Vagina (tissue), 2 donors: Measurements from ENCODE around the gene PTGIS. TPM values are rescaled to one million over a fixed set of nuclear protein-coding genes. Genes with fewer than 3 reads are reported as not detected.

Source experiments
- DNase-seq, 2 donors: peaks; one replicate each; pipeline ENCODE4 v3.0.0-alpha.2; 2017; ENCODE audit errors: extremely low spot score in 2 of 2
- H3K27ac ChIP-seq: fragments of 200-600 bp; sonication (generic); one replicate; pipeline ENCODE4 v1.5.1; 2019
- H3K27me3 ChIP-seq: fragments of 200-600 bp; sonication (generic); one replicate; pipeline ENCODE4 v1.5.1; 2019
- H3K36me3 ChIP-seq, 2 donors: fragments of 200-600 bp; sonication (generic); one replicate each; pipeline ENCODE4 v1.5.1; 2017 to 2019
- H3K4me1 ChIP-seq: fragments of 200-600 bp; sonication (generic); one replicate; pipeline ENCODE4 v1.5.1; 2019
- H3K4me3 ChIP-seq, 2 donors: fragments of 200-600 bp; sonication (generic); 1 replicate in 1 of 2; 2 replicates in 1 of 2; pipeline ENCODE4 v1.5.1; 2016 to 2019
- H3K9me3 ChIP-seq: fragments of 200-600 bp; sonication (generic); one replicate; pipeline ENCODE4 v1.5.1; 2019
- POLR2A ChIP-seq, 2 donors: fragments of 450-650 bp; IDR thresholded peaks; one replicate each; pipeline ENCODE4 v1.6.1; 2017; ENCODE audit warnings: antibody characterized with exemption in 2 of 2, mild to moderate bottlenecking in 2 of 2, moderate library complexity in 2 of 2
- POLR2AphosphoS5 ChIP-seq, 2 donors: sonication (generic); formaldehyde crosslinking; IDR thresholded peaks; one replicate each; pipeline ENCODE4 v1.9.0; 2017; ENCODE audit warnings: antibody characterized with exemption in 2 of 2, mild to moderate bottlenecking in 2 of 2, low read depth in 1 of 2; ENCODE audit not compliant: insufficient read depth in 1 of 2
- intact Hi-C: fragments of 100-400 bp; cut with DNase I; formaldehyde crosslinking; loops from one replicate; pipeline ENCODE4 v1.15.1; 2023
- total RNA-seq: library from RNA; depleted of rRNA; stranded (reverse); fragments of >200 nt; gene quantifications from one replicate; pipeline ENCODE4 v1.2.3, GENCODE V29; 2016
- TF ChIP-seq, protein P1 (sequence below), 3 experiments: fragments of 450-650 bp in 2 of 3; fragments of 200-600 bp in 1 of 3; sonication (generic) in 1 of 3; IDR thresholded peaks; one replicate each; pipeline ENCODE4 v1.5.1; 2017 to 2019; ENCODE audit warnings: antibody characterized with exemption in 3 of 3, mild to moderate bottlenecking in 2 of 3, moderate library complexity in 2 of 3

PTGIS gene
- total RNA-seq, 1 donor from 2014 or later: 51.1 TPM

DNA sequence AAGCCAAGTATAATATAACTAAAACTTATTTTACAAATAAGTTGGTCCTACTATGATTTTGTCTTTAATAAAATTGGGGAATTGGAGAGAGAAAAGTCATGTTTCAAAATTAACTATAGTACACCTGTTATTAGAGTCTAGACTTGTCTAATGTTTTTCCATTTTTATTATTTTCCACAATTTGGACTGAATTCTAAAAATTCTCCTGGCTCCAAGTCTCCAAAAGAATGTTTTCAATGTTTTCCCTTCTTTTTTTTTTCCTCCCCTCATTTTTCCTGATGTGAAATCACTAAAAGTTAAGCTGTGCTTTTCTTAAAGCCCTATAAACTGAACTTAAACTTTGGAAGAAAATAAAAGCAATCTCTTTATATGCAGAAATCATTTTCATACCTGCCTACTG, 11.3 kb downstream of the PTGIS start:
- TF ChIP-seq, protein P1, sequence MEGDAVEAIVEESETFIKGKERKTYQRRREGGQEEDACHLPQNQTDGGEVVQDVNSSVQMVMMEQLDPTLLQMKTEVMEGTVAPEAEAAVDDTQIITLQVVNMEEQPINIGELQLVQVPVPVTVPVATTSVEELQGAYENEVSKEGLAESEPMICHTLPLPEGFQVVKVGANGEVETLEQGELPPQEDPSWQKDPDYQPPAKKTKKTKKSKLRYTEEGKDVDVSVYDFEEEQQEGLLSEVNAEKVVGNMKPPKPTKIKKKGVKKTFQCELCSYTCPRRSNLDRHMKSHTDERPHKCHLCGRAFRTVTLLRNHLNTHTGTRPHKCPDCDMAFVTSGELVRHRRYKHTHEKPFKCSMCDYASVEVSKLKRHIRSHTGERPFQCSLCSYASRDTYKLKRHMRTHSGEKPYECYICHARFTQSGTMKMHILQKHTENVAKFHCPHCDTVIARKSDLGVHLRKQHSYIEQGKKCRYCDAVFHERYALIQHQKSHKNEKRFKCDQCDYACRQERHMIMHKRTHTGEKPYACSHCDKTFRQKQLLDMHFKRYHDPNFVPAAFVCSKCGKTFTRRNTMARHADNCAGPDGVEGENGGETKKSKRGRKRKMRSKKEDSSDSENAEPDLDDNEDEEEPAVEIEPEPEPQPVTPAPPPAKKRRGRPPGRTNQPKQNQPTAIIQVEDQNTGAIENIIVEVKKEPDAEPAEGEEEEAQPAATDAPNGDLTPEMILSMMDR (IDR thresholded peaks at IDR 0.05): no peak
- TF ChIP-seq POLR2A (IDR thresholded peaks at IDR 0.05) (no peak), POLR2AphosphoS5 (IDR thresholded peaks at IDR 0.05; ENCODE audit: insufficient read depth in 1 of 2, low read depth in 1 of 2) (no peak)
- intact Hi-C loops: no loop called here
- H3K4me3 ChIP-seq: no peak overlapping the region
- H3K36me3 ChIP-seq: no peaks in the 10 kb centered on the region
- no peaks in the 10 kb centered on the region for H3K27me3 ChIP-seq
- no peak for DNase-seq
- H3K9me3 ChIP-seq: no peaks in the 10 kb centered on the region
- H3K27ac ChIP-seq: peak overlapping the region; percentile 69
- peaks cover 46% of the 10 kb centered on the region for H3K4me1 ChIP-seq

DNA sequence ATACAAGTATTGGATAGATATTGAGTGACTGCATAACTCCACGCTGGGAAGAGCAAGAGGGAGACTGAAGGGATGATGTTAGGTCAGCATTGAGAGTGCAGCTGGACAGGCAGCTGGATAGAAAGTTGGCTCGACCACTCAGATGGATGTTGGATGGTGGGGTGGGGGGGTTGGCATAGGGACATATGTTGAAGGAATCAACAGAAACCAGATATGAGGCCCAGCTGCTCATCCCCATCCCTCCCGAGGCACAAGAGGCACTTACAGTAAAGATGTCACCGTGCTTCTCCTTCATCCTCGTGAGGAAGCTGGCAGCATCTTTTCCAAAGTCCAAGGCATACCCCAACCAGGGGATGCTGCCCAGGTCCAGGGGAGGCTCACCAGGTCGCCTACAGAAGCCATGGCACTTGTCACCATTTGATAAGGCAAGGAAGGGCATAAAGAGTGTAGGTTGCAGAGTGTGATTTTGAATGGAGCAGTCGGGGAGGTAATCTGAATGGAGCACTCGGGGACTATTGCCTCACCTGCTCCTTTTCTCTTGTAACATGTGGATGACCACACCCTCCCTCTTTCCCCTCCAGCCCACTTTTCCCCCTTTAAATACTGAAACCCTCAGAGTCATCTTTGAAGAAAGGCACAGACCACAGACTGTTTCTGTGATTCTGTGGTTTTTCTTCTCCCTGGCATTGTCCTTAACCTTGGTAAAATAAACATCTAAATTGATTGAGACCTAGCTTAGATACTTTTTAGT, 18.0 kb downstream of the PTGIS start:
- no peaks in the 10 kb centered on the region for H3K27me3 ChIP-seq
- no peak overlapping the region for H3K4me3 ChIP-seq
- TF ChIP-seq POLR2A (IDR thresholded peaks at IDR 0.05): no peak
- TF ChIP-seq, protein P1 (IDR thresholded peaks at IDR 0.05): no peak
- TF ChIP-seq POLR2AphosphoS5 (IDR thresholded peaks at IDR 0.05; ENCODE audit: insufficient read depth in 1 of 2, low read depth in 1 of 2): no peak
- peaks cover 0 to 7% of the 10 kb centered on the region in 2 donors for H3K36me3 ChIP-seq
- no peak overlapping the region for H3K27ac ChIP-seq
- DNase-seq: no peak
- intact Hi-C loops: loop anchor here (10.0 kb wide), 1 partner anchor 295 kb away; no protein-coding TSS in a partner anchor
- H3K9me3 ChIP-seq: no peaks in the 10 kb centered on the region
- H3K4me1 ChIP-seq: peaks cover 6% of the 10 kb centered on the region

DNA sequence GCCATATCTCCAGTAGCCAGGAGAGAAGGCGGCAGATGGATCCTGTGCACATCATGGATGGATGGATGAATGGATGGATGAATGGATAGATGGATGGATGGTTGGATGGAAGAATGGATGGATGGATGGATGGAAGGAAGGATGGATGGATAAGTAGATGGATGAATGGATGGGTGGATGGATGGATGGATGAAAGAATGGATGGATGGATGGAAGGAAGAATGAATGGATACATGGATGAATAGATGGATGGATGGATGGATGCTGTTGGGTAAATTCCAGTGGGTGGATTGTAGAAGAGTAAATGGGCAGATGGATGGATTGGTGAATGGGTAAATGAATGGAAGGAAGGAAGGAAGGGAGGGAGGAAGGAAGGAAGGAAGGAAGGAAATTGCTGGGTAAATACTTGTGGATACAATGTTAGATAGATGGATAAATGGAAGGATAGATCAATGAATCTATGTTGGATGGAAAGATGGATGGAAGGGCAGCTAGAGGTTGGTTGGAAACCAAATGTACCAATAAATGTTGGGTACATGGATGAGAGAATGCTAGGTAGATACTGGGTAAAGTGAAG, 19.5 kb downstream of the PTGIS start:
- no peaks in the 10 kb centered on the region for H3K9me3 ChIP-seq
- H3K27me3 ChIP-seq: no peaks in the 10 kb centered on the region
- peaks cover 0 to 7% of the 10 kb centered on the region in 2 donors for H3K36me3 ChIP-seq
- TF ChIP-seq, protein P1 (IDR thresholded peaks at IDR 0.05): no peak
- TF ChIP-seq POLR2A (IDR thresholded peaks at IDR 0.05) (no peak), POLR2AphosphoS5 (IDR thresholded peaks at IDR 0.05; ENCODE audit: insufficient read depth in 1 of 2, low read depth in 1 of 2) (no peak)
- DNase-seq: no peak
- intact Hi-C loops: loop anchor here (10.0 kb wide), 1 partner anchor 296 kb away; no protein-coding TSS in a partner anchor
- no peak overlapping the region for H3K27ac ChIP-seq
- H3K4me3 ChIP-seq: no peak overlapping the region
- H3K4me1 ChIP-seq: peaks cover 6% of the 10 kb centered on the region

DNA sequence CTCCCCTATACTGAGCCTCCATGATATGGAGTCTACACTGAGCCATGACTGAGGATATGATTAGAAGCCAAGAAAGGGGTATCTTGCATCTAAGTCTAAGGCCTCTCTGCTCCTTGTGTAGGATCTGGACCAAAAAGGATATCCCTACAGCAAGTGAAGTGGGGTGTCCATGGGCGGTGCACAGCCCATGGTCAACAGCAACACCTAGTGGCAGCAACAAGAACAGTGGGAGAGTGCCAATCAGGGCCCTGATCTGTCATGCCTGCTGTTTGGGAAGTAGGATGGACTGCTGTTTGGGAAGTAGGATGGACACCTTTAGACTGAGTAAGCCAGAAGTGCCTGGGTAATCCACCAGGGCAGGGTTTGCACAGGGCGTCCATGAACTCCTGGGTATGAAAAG, 22.4 kb downstream of the PTGIS start:
- H3K36me3 ChIP-seq: peaks cover 0 to 7% of the 10 kb centered on the region in 2 donors
- H3K27ac ChIP-seq: no peak overlapping the region
- H3K9me3 ChIP-seq: no peaks in the 10 kb centered on the region
- H3K4me1 ChIP-seq: no peaks in the 10 kb centered on the region
- no peak overlapping the region for H3K4me3 ChIP-seq
- TF ChIP-seq, protein P1 (IDR thresholded peaks at IDR 0.05): no peak
- TF ChIP-seq POLR2AphosphoS5 (IDR thresholded peaks at IDR 0.05; ENCODE audit: insufficient read depth in 1 of 2, low read depth in 1 of 2) (no peak), POLR2A (IDR thresholded peaks at IDR 0.05) (no peak)
- H3K27me3 ChIP-seq: no peaks in the 10 kb centered on the region
- DNase-seq: no peak
- intact Hi-C loops: loop anchor here (10.0 kb wide), 1 partner anchor 299 kb away; no protein-coding TSS in a partner anchor

DNA sequence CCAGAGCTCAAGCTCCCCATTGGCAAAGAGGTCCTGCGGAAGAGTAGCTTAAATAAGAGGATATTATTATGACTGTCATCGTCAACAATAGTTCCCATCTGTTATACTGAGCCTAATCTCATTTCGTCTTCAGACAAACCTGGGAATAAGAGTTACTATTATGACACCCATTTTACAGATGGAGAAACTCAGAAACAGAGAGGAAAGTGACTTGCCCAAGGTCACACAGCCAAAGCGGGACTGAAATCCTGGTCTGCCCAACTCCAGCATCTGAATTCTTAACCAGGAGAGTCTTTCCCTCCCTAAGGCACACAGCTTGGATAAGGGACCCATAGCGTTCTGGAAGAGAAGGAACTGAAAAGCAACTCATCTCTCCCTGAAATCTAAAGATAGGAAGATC, 23.4 kb downstream of the PTGIS start:
- H3K4me1 ChIP-seq: no peaks in the 10 kb centered on the region
- no peaks in the 10 kb centered on the region for H3K27me3 ChIP-seq
- H3K4me3 ChIP-seq: no peak overlapping the region
- intact Hi-C loops: loop anchor here (10.0 kb wide), 1 partner anchor 300 kb away; no protein-coding TSS in a partner anchor
- peaks cover 0 to 11% of the 10 kb centered on the region in 2 donors for H3K36me3 ChIP-seq
- DNase-seq: no peak
- H3K27ac ChIP-seq: no peak overlapping the region
- no peaks in the 10 kb centered on the region for H3K9me3 ChIP-seq
- TF ChIP-seq, protein P1 (IDR thresholded peaks at IDR 0.05): no peak
- TF ChIP-seq POLR2AphosphoS5 (IDR thresholded peaks at IDR 0.05; ENCODE audit: insufficient read depth in 1 of 2, low read depth in 1 of 2) (no peak), POLR2A (IDR thresholded peaks at IDR 0.05) (no peak)
